ENCODE measurements around the gene CRAMP1. TPM values are rescaled to one million over a fixed set of nuclear protein-coding genes. Genes with fewer than 3 reads are reported as not detected.
"Not testable (repeated sequence)": the region's sequence is repeated elsewhere in the genome, so short reads cannot be mapped to it uniquely, and the experiment has no call there.

CRAMP1 gene
- total and polyA plus RNA-seq, 2 experiments from 2014 or later, result 2.2 to 6.3 TPM

GRCh38 chr16:1700246-1700645, 88.1 kb downstream of the CRAMP1 start:
- Histone ChIP-seq H3K4me2 (ENCODE audit: unreplicated experiment) (no peak overlapping the region), H3F3A (ENCODE audit: insufficient read depth) (peaks cover 23% of the 10 kb centered on the region), H3K4me1 (ENCODE audit: insufficient read depth) (peaks cover 2% of the 10 kb centered on the region; the same call in 1 of the 2 replicates), H3K9me2 (ENCODE audit: insufficient read depth) (no peaks in the 10 kb centered on the region), H3K27ac (no peak overlapping the region), H3K79me2 (ENCODE audit: insufficient read depth) (peaks cover 7% of the 10 kb centered on the region), H3K4me3 (no peak overlapping the region), H3K9ac (no peak overlapping the region), H3K9me3 (ENCODE audit: low read depth) (no peaks in the 10 kb centered on the region), H2AFZ (no peak overlapping the region), H4K20me1 (ENCODE audit: insufficient read depth) (no peaks in the 10 kb centered on the region), H3K36me3 (ENCODE audit: low read depth) (0 out of 2 replicates have a peak, but pooled peaks cover 5% of the 10 kb centered on the region), H3K27me3 (replicated peaks; ENCODE audit: insufficient read depth) (no peaks in the 10 kb centered on the region)
- WGBS, 2 experiments (ENCODE audit: low coverage in 1 of 2, low lambda C conversion rate in 2 of 2, missing lambda C conversion rate in 2 of 2), result 97 to 98% methylated on average over 3 of the region's 3 CpGs
- TF ChIP-seq EZH2 (IDR thresholded peaks at IDR 0.05; ENCODE audit: insufficient read depth, poor library complexity, severe bottlenecking) (no peak), EZH2phosphoT487 (IDR thresholded peaks at IDR 0.05; ENCODE audit: insufficient read depth, low read depth) (no peak)
- in situ Hi-C loops (cut with MboI), result no loop called here
- no peak for DNase-seq

DNA sequence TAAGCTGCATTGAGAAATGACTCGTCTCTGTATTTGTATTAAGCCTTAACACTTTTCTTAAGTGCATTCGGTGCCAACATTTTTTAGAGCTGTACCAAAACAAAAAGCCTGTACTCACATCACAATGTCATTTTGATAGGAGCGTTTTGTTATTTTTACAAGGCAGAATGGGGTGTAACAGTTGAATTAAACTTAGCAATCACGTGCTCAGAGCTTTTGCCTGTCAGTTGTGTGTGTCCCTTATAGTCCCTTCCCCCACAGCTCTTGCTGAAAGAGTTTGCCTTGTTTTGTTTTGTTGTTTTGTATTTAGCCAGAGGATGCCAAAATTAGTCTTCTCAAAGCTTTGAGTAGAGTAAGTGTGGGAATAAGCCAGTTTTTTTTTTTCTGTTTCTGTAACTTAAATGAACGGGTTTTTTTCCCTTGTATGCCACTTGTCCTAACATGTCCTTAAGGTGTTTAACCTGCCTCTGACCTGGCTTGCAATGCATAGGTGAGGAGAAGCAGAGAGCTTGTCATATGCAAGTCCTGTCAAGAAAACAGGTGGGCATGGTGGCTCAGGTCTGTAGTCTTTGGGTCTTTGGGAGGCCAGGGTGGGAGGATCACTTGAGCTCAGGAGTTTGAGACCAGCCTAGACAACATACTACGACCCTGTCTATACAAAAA, 89.2 kb downstream of the CRAMP1 start:
- Histone ChIP-seq H3K4me1 (ENCODE audit: insufficient read depth) (peaks cover 2% of the 10 kb centered on the region; the same call in 1 of the 2 replicates), H3F3A (ENCODE audit: insufficient read depth) (peaks cover 26% of the 10 kb centered on the region), H3K9me2 (ENCODE audit: insufficient read depth) (no peaks in the 10 kb centered on the region), H3K9ac (no peak overlapping the region), H3K9me3 (ENCODE audit: low read depth) (no peaks in the 10 kb centered on the region), H3K36me3 (ENCODE audit: low read depth) (0 out of 2 replicates have a peak, but pooled peaks cover 3% of the 10 kb centered on the region), H3K79me2 (ENCODE audit: insufficient read depth) (peaks cover 3% of the 10 kb centered on the region; the same call in 1 of the 2 replicates), H3K4me3 (no peak overlapping the region), H3K4me2 (ENCODE audit: unreplicated experiment) (no peak overlapping the region), H4K20me1 (ENCODE audit: insufficient read depth) (no peaks in the 10 kb centered on the region), H3K27ac (no peak overlapping the region), H2AFZ (no peak overlapping the region), H3K27me3 (replicated peaks; ENCODE audit: insufficient read depth) (no peaks in the 10 kb centered on the region)
- 83 to 86% methylated on average over 6 of the region's 6 CpGs for WGBS, 2 experiments (ENCODE audit: low coverage in 1 of 2, low lambda C conversion rate in 2 of 2, missing lambda C conversion rate in 2 of 2)
- in situ Hi-C loops (cut with MboI), result no loop called here
- DNase-seq, result no peak
- no peak for TF ChIP-seq EZH2phosphoT487 (IDR thresholded peaks at IDR 0.05; ENCODE audit: insufficient read depth, low read depth)
- no peak for TF ChIP-seq EZH2 (IDR thresholded peaks at IDR 0.05; ENCODE audit: insufficient read depth, poor library complexity, severe bottlenecking)

- H3K27me3 ChIP-seq (replicated peaks; ENCODE audit: insufficient read depth); H3K9me2 ChIP-seq (ENCODE audit: insufficient read depth); H4K20me1 ChIP-seq (ENCODE audit: insufficient read depth); in situ Hi-C loops (cut with MboI); H3K9me3 ChIP-seq (ENCODE audit: low read depth); H3K36me3 ChIP-seq (ENCODE audit: low read depth): not testable (repeated sequence)
- H3K27ac ChIP-seq, result peak overlapping the region; percentile 86
- peak overlapping the region; percentile 95 for H3K9ac ChIP-seq
- peak overlapping the region; percentile 97 for H3K4me3 ChIP-seq
- H3K79me2 ChIP-seq (ENCODE audit: insufficient read depth), result peaks cover 41% of the 10 kb centered on the region
- peak overlapping the region; percentile 99 for H3K4me2 ChIP-seq (ENCODE audit: unreplicated experiment)
- H2AFZ ChIP-seq, result peak overlapping the region; percentile 76
- peaks cover 33% of the 10 kb centered on the region for H3F3A ChIP-seq (ENCODE audit: insufficient read depth)
- DNase-seq, result peak; percentile 42
- peaks cover 26% of the 10 kb centered on the region for H3K4me1 ChIP-seq (ENCODE audit: insufficient read depth)
- 1% methylated on average over 16 of the region's 16 CpGs for WGBS, 2 experiments (ENCODE audit: low coverage in 1 of 2, low lambda C conversion rate in 2 of 2, missing lambda C conversion rate in 2 of 2)
These were observed 93.1 kb downstream of the CRAMP1 start for GRCh38 chr16:1705324-1705687.

- no peak for TF ChIP-seq EZH2phosphoT487 (IDR thresholded peaks at IDR 0.05; ENCODE audit: insufficient read depth, low read depth)
- no peak for TF ChIP-seq EZH2 (IDR thresholded peaks at IDR 0.05; ENCODE audit: insufficient read depth, poor library complexity, severe bottlenecking)
- WGBS, 2 experiments (ENCODE audit: low coverage in 1 of 2, low lambda C conversion rate in 2 of 2, missing lambda C conversion rate in 2 of 2), result 1 to 2% methylated on average over 58 to 67 of the region's 79 CpGs
- Histone ChIP-seq H3K4me2 (ENCODE audit: unreplicated experiment) (peak within 1 kb of the TSS; percentile 99), H3K4me1 (ENCODE audit: insufficient read depth) (peaks cover 26% of the 10 kb centered on the region), H3K4me3 (peak within 1 kb of the TSS; percentile 97), H3K27me3 (replicated peaks; ENCODE audit: insufficient read depth) (no peaks in the 10 kb centered on the region), H3K9ac (peak within 1 kb of the TSS; percentile 95), H3K9me3 (ENCODE audit: low read depth) (no peaks in the 10 kb centered on the region), H3K27ac (peak within 1 kb of the TSS; percentile 86), H2AFZ (peak within 1 kb of the TSS; percentile 76), H4K20me1 (ENCODE audit: insufficient read depth) (peaks cover 3% of the 10 kb centered on the region; the same call in 1 of the 2 replicates), H3F3A (ENCODE audit: insufficient read depth) (peaks cover 33% of the 10 kb centered on the region), H3K36me3 (ENCODE audit: low read depth) (no peaks in the 10 kb centered on the region), H3K79me2 (ENCODE audit: insufficient read depth) (peaks cover 46% of the 10 kb centered on the region), H3K9me2 (ENCODE audit: insufficient read depth) (no peaks in the 10 kb centered on the region)
- peak; percentile 90 for DNase-seq
- in situ Hi-C loops (cut with MboI), result no loop called here
These were observed 93.7 kb downstream of the CRAMP1 start, which contains the start of gene MAPK8IP3 for GRCh38 chr16:1705688-1706385. TSS of gene MAPK8IP3 (plus strand) at chr16:1706195. CDS start at chr16:1706340, 145 bp downstream.

Measured in GM23248 (cell line).